MM.1S (cell line): ENCODE results near the gene CTNNA2.

ENCODE experiments used
- DNase-seq: peaks from one replicate; pipeline ENCODE4 v3.0.0-alpha.2; 2015
- H2AFZ ChIP-seq: fragments of 300-600 bp; sonication (generic); 2 replicates; pipeline ENCODE4 v1.6.0; 2016; ENCODE audit warnings: antibody characterized with exemption, low read length
- H3F3A ChIP-seq: fragments of 300-600 bp; sonication (generic); 2 replicates; pipeline ENCODE4 v1.6.1; 2016; ENCODE audit warnings: mild to moderate bottlenecking, antibody characterized with exemption, low read length, moderate library complexity, mixed read lengths; ENCODE audit not compliant: insufficient read depth
- H3K27ac ChIP-seq: fragments of 300-600 bp; sonication (generic); 2 replicates; pipeline ENCODE4 v1.5.1; 2016; ENCODE audit warnings: mild to moderate bottlenecking, low read length
- H3K27me3 ChIP-seq: fragments of 300-600 bp; sonication (generic); replicated peaks from 2 replicates; pipeline ENCODE4 v1.6.0; 2016; ENCODE audit warnings: low read length; ENCODE audit not compliant: insufficient read depth
- H3K36me3 ChIP-seq: fragments of 300-600 bp; sonication (generic); replicated peaks from 2 replicates; pipeline ENCODE4 v1.6.1; 2016; ENCODE audit warnings: mild to moderate bottlenecking, low read length, mixed read lengths; ENCODE audit not compliant: insufficient read depth
- H3K4me1 ChIP-seq: fragments of 300-600 bp; sonication (generic); 2 replicates; pipeline ENCODE4 v1.6.1; 2016; ENCODE audit warnings: low read length, mixed read lengths
- H3K4me2 ChIP-seq: fragments of 300-600 bp; sonication (generic); 2 replicates; pipeline ENCODE4 v1.6.0; 2016; ENCODE audit warnings: low read depth, low read length
- H3K4me3 ChIP-seq: fragments of 300-600 bp; sonication (generic); 2 replicates; pipeline ENCODE4 v1.5.1; 2016; ENCODE audit warnings: low read length, mixed read lengths
- H3K79me2 ChIP-seq: fragments of 300-600 bp; sonication (generic); 2 replicates; pipeline ENCODE4 v1.6.1; 2016; ENCODE audit warnings: mixed run types, low read length, mixed read lengths
- H3K9ac ChIP-seq: fragments of 300-600 bp; sonication (generic); 2 replicates; pipeline ENCODE4 v1.6.1; 2016; ENCODE audit warnings: low read length, mixed read lengths
- H3K9me2 ChIP-seq: fragments of 300-600 bp; sonication (generic); replicated peaks from 2 replicates; pipeline ENCODE4 v1.6.1; 2016; ENCODE audit warnings: mild to moderate bottlenecking, low read length, mixed read lengths; ENCODE audit not compliant: insufficient read depth
- H3K9me3 ChIP-seq: fragments of 300-600 bp; sonication (generic); replicated peaks from 2 replicates; pipeline ENCODE4 v1.6.1; 2016; ENCODE audit warnings: mild to moderate bottlenecking, low read length, mixed read lengths; ENCODE audit not compliant: insufficient read depth
- H4K20me1 ChIP-seq: fragments of 300-600 bp; sonication (generic); 2 replicates; pipeline ENCODE4 v1.6.1; 2016; ENCODE audit warnings: mild to moderate bottlenecking, low read length, moderate library complexity, mixed read lengths; ENCODE audit not compliant: insufficient read depth
- EZH2 ChIP-seq: fragments of 300-600 bp; sonication (generic); optimal IDR thresholded peaks from 2 replicates; pipeline ENCODE3; 2017; ENCODE audit warnings: low read depth, mild to moderate bottlenecking, antibody characterized with exemption, low read length, mixed read lengths
- EZH2phosphoT487 ChIP-seq: fragments of 300-600 bp; sonication (generic); IDR thresholded peaks from 2 replicates; pipeline ENCODE4 v1.6.1; 2018; ENCODE audit warnings: antibody characterized with exemption, low read length
- TF ChIP-seq, protein P1 (sequence below): fragments of 300-600 bp; sonication (generic); IDR thresholded peaks from 2 replicates; pipeline ENCODE4 v1.5.1; 2016; ENCODE audit warnings: antibody characterized with exemption, low read length, mixed read lengths

The CTNNA2 gene

DNA sequence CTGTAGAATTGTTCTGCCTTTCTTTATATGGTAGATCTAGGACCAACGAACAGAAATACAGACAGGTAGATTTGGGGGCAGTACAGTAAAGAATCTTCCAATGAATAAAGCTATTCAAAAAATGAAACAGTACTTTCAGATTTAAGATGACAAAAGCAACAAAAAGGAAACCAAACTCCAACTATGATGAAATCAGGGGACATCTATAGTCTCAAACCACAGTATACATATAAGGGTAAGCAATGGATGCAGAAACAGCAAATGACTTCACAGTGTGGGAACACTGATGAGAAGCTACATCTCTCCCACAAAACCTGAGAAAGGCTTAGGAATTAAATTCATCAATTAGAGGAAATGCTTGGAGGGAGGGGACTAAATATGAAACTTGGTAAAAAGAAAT, 202.5 kb downstream of the CTNNA2 start:
- TF ChIP-seq EZH2phosphoT487 (no peak), EZH2 (no peak)
- TF ChIP-seq, protein P1, sequence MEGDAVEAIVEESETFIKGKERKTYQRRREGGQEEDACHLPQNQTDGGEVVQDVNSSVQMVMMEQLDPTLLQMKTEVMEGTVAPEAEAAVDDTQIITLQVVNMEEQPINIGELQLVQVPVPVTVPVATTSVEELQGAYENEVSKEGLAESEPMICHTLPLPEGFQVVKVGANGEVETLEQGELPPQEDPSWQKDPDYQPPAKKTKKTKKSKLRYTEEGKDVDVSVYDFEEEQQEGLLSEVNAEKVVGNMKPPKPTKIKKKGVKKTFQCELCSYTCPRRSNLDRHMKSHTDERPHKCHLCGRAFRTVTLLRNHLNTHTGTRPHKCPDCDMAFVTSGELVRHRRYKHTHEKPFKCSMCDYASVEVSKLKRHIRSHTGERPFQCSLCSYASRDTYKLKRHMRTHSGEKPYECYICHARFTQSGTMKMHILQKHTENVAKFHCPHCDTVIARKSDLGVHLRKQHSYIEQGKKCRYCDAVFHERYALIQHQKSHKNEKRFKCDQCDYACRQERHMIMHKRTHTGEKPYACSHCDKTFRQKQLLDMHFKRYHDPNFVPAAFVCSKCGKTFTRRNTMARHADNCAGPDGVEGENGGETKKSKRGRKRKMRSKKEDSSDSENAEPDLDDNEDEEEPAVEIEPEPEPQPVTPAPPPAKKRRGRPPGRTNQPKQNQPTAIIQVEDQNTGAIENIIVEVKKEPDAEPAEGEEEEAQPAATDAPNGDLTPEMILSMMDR, result no peak
- H3K4me2 ChIP-seq, result no peak overlapping the region
- H3F3A ChIP-seq, result no peaks in the 10 kb centered on the region
- no peak overlapping the region for H3K9ac ChIP-seq
- DNase-seq, result no peak
- H3K27me3 ChIP-seq, result no peaks in the 10 kb centered on the region
- H4K20me1 ChIP-seq, result no peaks in the 10 kb centered on the region
- no peak overlapping the region for H3K27ac ChIP-seq
- H3K4me1 ChIP-seq, result no peaks in the 10 kb centered on the region
- H2AFZ ChIP-seq, result no peak overlapping the region
- H3K9me3 ChIP-seq, result no peaks in the 10 kb centered on the region
- no peaks in the 10 kb centered on the region for H3K79me2 ChIP-seq
- no peak overlapping the region for H3K4me3 ChIP-seq
- no peaks in the 10 kb centered on the region for H3K9me2 ChIP-seq
- H3K36me3 ChIP-seq, result no peaks in the 10 kb centered on the region

DNA sequence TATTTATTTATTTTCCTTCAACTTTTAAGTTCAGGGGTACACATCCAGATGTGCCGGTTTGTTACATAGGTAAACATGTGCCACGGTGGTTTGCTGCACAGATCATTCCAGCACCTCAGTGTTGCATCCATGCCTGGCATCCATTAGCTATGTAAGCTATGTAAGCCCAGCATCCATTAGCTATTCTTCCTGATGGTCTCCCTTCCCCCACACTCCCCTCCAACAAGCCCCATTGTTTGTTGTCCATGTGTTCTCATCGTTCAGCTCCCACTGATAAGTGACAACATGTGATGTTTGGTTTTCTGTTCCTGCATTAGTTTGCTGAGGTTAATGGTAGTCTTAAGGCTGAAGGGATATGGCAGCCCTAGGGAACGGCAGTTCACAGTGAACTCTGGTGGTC, 203.4 kb downstream of the CTNNA2 start:
- Histone ChIP-seq H3K27me3 (no peaks in the 10 kb centered on the region), H3F3A (no peaks in the 10 kb centered on the region), H3K9me2 (no peaks in the 10 kb centered on the region), H3K79me2 (no peaks in the 10 kb centered on the region), H3K27ac (no peak overlapping the region), H3K9me3 (no peaks in the 10 kb centered on the region), H3K9ac (no peak overlapping the region), H2AFZ (no peak overlapping the region), H4K20me1 (no peaks in the 10 kb centered on the region), H3K36me3 (no peaks in the 10 kb centered on the region), H3K4me3 (no peak overlapping the region), H3K4me2 (no peak overlapping the region), H3K4me1 (no peaks in the 10 kb centered on the region)
- TF ChIP-seq, protein P1, result no peak
- TF ChIP-seq EZH2phosphoT487, result no peak
- TF ChIP-seq EZH2, result no peak
- DNase-seq, result no peak

DNA sequence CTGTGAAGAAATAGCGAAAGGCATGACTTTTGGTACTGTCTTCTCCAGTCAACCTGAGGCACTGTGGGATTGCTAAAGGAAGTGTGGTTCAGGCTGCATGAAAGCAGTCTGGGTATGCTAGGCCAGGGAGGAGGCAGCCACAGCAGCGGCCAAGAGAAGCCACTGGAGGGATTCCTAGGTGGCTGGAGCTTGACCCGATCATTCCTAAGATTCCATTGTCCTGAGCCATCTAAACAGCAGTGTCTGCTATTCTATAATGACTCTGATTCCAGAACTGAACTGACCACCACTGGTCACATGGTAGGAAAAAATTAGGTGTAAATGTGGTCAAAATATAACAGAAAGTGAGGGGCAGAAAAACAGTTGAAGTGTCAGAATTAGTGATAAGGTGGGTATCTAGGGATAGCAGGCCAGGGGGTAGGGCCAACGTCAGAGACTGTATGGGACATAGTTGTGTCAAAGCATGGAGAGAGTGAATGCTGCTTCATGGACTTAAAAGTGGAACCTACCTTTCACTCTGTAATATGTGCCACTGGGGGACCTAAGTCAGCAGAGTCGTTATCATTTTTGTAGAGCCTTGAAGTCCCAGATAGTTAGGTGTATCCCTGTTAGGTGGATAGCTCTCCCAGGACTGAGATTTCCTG, 204.6 kb downstream of the CTNNA2 start:
- Histone ChIP-seq H3K27ac (no peak overlapping the region), H3K9ac (no peak overlapping the region)

More for the DNA sequence above, 204.6 kb downstream of the CTNNA2 start:
- no peak for DNase-seq
- Histone ChIP-seq H3K79me2 (no peaks in the 10 kb centered on the region), H3K4me2 (no peak overlapping the region), H4K20me1 (no peaks in the 10 kb centered on the region), H3K36me3 (no peaks in the 10 kb centered on the region), H2AFZ (no peak overlapping the region), H3K4me1 (no peaks in the 10 kb centered on the region), H3K9me3 (no peaks in the 10 kb centered on the region), H3K27me3 (no peaks in the 10 kb centered on the region), H3K9me2 (no peaks in the 10 kb centered on the region), H3F3A (no peaks in the 10 kb centered on the region), H3K4me3 (no peak overlapping the region)
- TF ChIP-seq EZH2 (no peak), EZH2phosphoT487 (no peak)
- TF ChIP-seq, protein P1, result no peak
